HG03025 (cell line): ENCODE measurements around the gene LASP1NB.
"Not testable (repeated sequence)": the region's sequence is repeated elsewhere in the genome, so short reads cannot be mapped to it uniquely, and the experiment has no call there.

Experiments
- ATAC-seq: cut with Tn5 transposase; IDR thresholded peaks from one replicate; pipeline ENCODE4 v1.9.1; 2021; ENCODE audit warnings: mild to moderate bottlenecking, moderate library complexity; ENCODE audit not compliant: unreplicated experiment, low FRiP score

Gene LASP1NB

GRCh38 chr17:38958326-38958725, 32.9 kb downstream of the LASP1NB start:
- ATAC-seq, result no peak

GRCh38 chr17:38958756-38959155, 33.3 kb downstream of the LASP1NB start:
- no peak for ATAC-seq

- ATAC-seq, result no peak
Measured at GRCh38 chr17:38959508-38959907, 34.1 kb downstream of the LASP1NB start.

GRCh38 chr17:38960402-38960801, 35.0 kb downstream of the LASP1NB start:
- ATAC-seq, result no peak

GRCh38 chr17:38961413-38961812, 36.0 kb downstream of the LASP1NB start:
- ATAC-seq, result no peak

- ATAC-seq, result no peak
Measured at GRCh38 chr17:38967290-38967738, 41.9 kb downstream of the LASP1NB start, which contains the start of gene FBXO47. Gene FBXO47, minus strand, starts transcription at chr17:38967403. Its CDS starts 4,378 bp downstream, at chr17:38963025.

- no peak for ATAC-seq
Measured at GRCh38 chr17:38969281-38969680, 43.9 kb downstream of the LASP1NB start.

GRCh38 chr17:38970128-38970527, 44.7 kb downstream of the LASP1NB start:
- ATAC-seq, result no peak

GRCh38 chr17:38970804-38971203, 45.4 kb downstream of the LASP1NB start:
- no peak for ATAC-seq

GRCh38 chr17:38976187-38976551, 50.8 kb downstream of the LASP1NB start:
- ATAC-seq, result not testable (repeated sequence)

- ATAC-seq, result no peak
Measured at GRCh38 chr17:38978180-38978579, 52.8 kb downstream of the LASP1NB start.
